Bronchial smooth muscle cell (primary cell): ENCODE data around the gene MPHOSPH8. TPM values are rescaled to one million over a fixed set of nuclear protein-coding genes. Genes with fewer than 3 reads are reported as not detected.

Experiments
- total RNA-seq: library from RNA; depleted of rRNA; stranded (reverse); fragments of >200 nt; gene quantifications from 2 replicates; pipeline ENCODE4 v1.2.1, GENCODE V29; 2014

The MPHOSPH8 gene
- total RNA-seq: 15.9 and 16.6 TPM in 2 replicates

DNA sequence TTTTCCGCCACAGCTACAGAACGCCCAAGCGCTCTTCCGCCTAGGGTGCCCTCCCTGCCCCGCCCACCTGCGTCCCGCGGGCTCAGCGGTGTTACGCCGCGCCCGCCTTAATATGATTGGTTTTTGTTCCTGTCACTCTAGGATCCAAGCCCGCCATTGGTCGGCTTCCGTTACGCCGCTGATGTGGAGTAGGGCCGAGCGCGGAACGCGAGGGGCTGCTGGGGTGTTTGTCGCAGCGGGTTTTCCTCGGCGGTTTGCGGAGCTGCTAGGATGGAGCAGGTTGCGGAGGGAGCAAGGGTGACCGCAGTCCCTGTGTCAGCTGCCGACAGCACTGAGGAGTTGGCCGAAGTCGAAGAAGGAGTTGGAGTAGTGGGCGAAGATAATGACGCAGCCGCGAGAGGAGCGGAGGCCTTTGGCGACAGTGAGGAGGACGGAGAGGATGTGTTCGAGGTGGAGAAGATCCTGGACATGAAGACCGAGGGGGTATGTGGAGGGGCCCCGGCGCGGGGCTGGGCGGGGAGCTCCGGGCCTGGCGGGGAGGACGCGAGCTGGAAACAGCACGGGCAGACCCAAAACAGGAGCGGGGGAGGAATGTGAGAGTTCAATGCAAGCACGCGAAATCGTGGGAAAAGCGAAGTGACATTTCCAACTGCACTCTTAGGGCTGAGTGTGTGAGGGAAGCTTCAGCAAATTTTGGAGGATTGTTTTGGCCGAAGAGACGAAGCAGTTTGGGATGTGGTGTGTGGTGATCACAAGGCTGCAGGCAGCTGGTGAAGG lies at the start of gene MPHOSPH8:
Gene MPHOSPH8 (plus strand): TSS at position 181 of the 777 bp plus-strand sequence. CDS start 90 bp downstream, at position 271.

Other genes with a start within 250 kb of the MPHOSPH8 start
- gene TPTE2, start 72.1 kb upstream of the MPHOSPH8 start, total RNA-seq: not detected in 2 replicates
- 36.0 and 40.0 TPM in 2 replicates for gene PSPC1, start 149.3 kb downstream of the MPHOSPH8 start, total RNA-seq
- 10.1 and 14.8 TPM in 2 replicates for gene ZMYM5, start 230.0 kb downstream of the MPHOSPH8 start, total RNA-seq